Uterus (tissue), 2 donors: ENCODE results near the gene DNAJC15.

Experiments used
- CTCF ChIP-seq, 4 experiments: fragments of 200-600 bp in 2 of 4; fragments of 450-650 bp in 2 of 4; sonication (generic) in 2 of 4; IDR thresholded peaks; one replicate each; pipeline ENCODE4 v1.5.1; 2016 to 2019; ENCODE audit warnings: antibody characterized with exemption in 4 of 4, mild to moderate bottlenecking in 2 of 4, moderate library complexity in 1 of 4
- POLR2A ChIP-seq, 2 donors: fragments of 450-650 bp; IDR thresholded peaks; one replicate each; pipeline ENCODE4 v1.6.1; 2016; ENCODE audit warnings: antibody characterized with exemption in 2 of 2, mild to moderate bottlenecking in 1 of 2, moderate library complexity in 1 of 2

GRCh38 chr13:43072394-43072793 lies 49.0 kb downstream of the DNAJC15 start:
- TF ChIP-seq CTCF (IDR thresholded peaks at IDR 0.05) (no peak), POLR2A (IDR thresholded peaks at IDR 0.05) (no peak)
